Measurements from ENCODE around the gene DUSP3. TPM values are rescaled to one million over a fixed set of nuclear protein-coding genes. Genes with fewer than 3 reads are reported as not detected.

The DUSP3 gene
- total and polyA plus RNA-seq, 2 experiments from 2014 or later = 73.8 to 76.8 TPM

GRCh38 chr17:43825567-43825966, 46.8 kb upstream of the DUSP3 start:
- H3K27me3 ChIP-seq = no peaks in the 10 kb centered on the region

GRCh38 chr17:43823350-43824084, 44.7 kb upstream of the DUSP3 start:
- H3K79me2 ChIP-seq = no peaks in the 10 kb centered on the region
- H3K27ac ChIP-seq = no peak overlapping the region
- TF ChIP-seq CTCF (IDR thresholded peaks at IDR 0.05; ENCODE audit: poor library complexity) = no peak
- no peak for TF ChIP-seq EZH2 (IDR thresholded peaks at IDR 0.05; ENCODE audit: borderline replicate concordance)
- no peak for TF ChIP-seq EZH2phosphoT487 (IDR thresholded peaks at IDR 0.05; ENCODE audit: low read depth, severe bottlenecking, unreplicated experiment)
- H3K4me3 ChIP-seq = no peak overlapping the region
- no peaks in the 10 kb centered on the region for H3K9me3 ChIP-seq (ENCODE audit: low read depth)
- 97% methylated on average over 10 of the region's 10 CpGs for WGBS (ENCODE audit: low lambda C conversion rate, missing lambda C conversion rate)
- DNase-seq (ENCODE audit: low spot score) = no peak
- no peak overlapping the region for H2AFZ ChIP-seq
- no peaks in the 10 kb centered on the region for H3K9me2 ChIP-seq (replicated peaks; ENCODE audit: insufficient read depth)
- H3K36me3 ChIP-seq (replicated peaks; ENCODE audit: insufficient read depth, low read depth) = no peaks in the 10 kb centered on the region
- no peaks in the 10 kb centered on the region for H4K20me1 ChIP-seq (ENCODE audit: insufficient read depth, poor library complexity, severe bottlenecking)
- H3K4me1 ChIP-seq (ENCODE audit: insufficient read depth) = no peaks in the 10 kb centered on the region
- H3K4me2 ChIP-seq = no peak overlapping the region
- H3K27me3 ChIP-seq = no peaks in the 10 kb centered on the region

More at GRCh38 chr17:43825567-43825966, 46.8 kb upstream of the DUSP3 start:
- H3K9me2 ChIP-seq (replicated peaks; ENCODE audit: insufficient read depth) = no peaks in the 10 kb centered on the region
- H3K4me2 ChIP-seq = no peak overlapping the region
- TF ChIP-seq EZH2phosphoT487 (IDR thresholded peaks at IDR 0.05; ENCODE audit: low read depth, severe bottlenecking, unreplicated experiment) (no peak), CTCF (IDR thresholded peaks at IDR 0.05; ENCODE audit: poor library complexity) (no peak), EZH2 (IDR thresholded peaks at IDR 0.05; ENCODE audit: borderline replicate concordance) (no peak)
- H3K9me3 ChIP-seq (ENCODE audit: low read depth) = no peaks in the 10 kb centered on the region
- no peaks in the 10 kb centered on the region for H3K36me3 ChIP-seq (replicated peaks; ENCODE audit: insufficient read depth, low read depth)
- no peaks in the 10 kb centered on the region for H4K20me1 ChIP-seq (ENCODE audit: insufficient read depth, poor library complexity, severe bottlenecking)
- DNase-seq (ENCODE audit: low spot score) = no peak
- no peak overlapping the region for H3K4me3 ChIP-seq
- 90% methylated on average over 12 of the region's 12 CpGs for WGBS (ENCODE audit: low lambda C conversion rate, missing lambda C conversion rate)
- H3K4me1 ChIP-seq (ENCODE audit: insufficient read depth) = no peaks in the 10 kb centered on the region
- no peaks in the 10 kb centered on the region for H3K79me2 ChIP-seq
- H2AFZ ChIP-seq = no peak overlapping the region
- no peak overlapping the region for H3K27ac ChIP-seq

GRCh38 chr17:43822570-43823190, 43.9 kb upstream of the DUSP3 start:
- Histone ChIP-seq H3K4me2 (no peak overlapping the region), H3K27ac (no peak overlapping the region), H3K4me3 (no peak overlapping the region), H3K79me2 (no peaks in the 10 kb centered on the region), H3K9me2 (replicated peaks; ENCODE audit: insufficient read depth) (no peaks in the 10 kb centered on the region), H3K9me3 (ENCODE audit: low read depth) (no peaks in the 10 kb centered on the region), H3K4me1 (ENCODE audit: insufficient read depth) (no peaks in the 10 kb centered on the region), H3K27me3 (no peaks in the 10 kb centered on the region), H2AFZ (no peak overlapping the region), H3K36me3 (replicated peaks; ENCODE audit: insufficient read depth, low read depth) (no peaks in the 10 kb centered on the region), H4K20me1 (ENCODE audit: insufficient read depth, poor library complexity, severe bottlenecking) (no peaks in the 10 kb centered on the region)
- 90% methylated on average over 4 of the region's 5 CpGs for WGBS (ENCODE audit: low lambda C conversion rate, missing lambda C conversion rate)
- no peak for TF ChIP-seq EZH2phosphoT487 (IDR thresholded peaks at IDR 0.05; ENCODE audit: low read depth, severe bottlenecking, unreplicated experiment)
- TF ChIP-seq CTCF (IDR thresholded peaks at IDR 0.05; ENCODE audit: poor library complexity) = no peak
- TF ChIP-seq EZH2 (IDR thresholded peaks at IDR 0.05; ENCODE audit: borderline replicate concordance) = no peak
- no peak for DNase-seq (ENCODE audit: low spot score)

Data from hepatocyte (in vitro differentiated cells).